HG03442 (cell line): ENCODE results near the gene SRPK1.

Source experiments
- ATAC-seq: cut with Tn5 transposase; IDR thresholded peaks from one replicate; pipeline ENCODE4 v1.9.1; 2021; ENCODE audit warnings: mild to moderate bottlenecking, moderate library complexity; ENCODE audit not compliant: unreplicated experiment

Gene SRPK1

DNA sequence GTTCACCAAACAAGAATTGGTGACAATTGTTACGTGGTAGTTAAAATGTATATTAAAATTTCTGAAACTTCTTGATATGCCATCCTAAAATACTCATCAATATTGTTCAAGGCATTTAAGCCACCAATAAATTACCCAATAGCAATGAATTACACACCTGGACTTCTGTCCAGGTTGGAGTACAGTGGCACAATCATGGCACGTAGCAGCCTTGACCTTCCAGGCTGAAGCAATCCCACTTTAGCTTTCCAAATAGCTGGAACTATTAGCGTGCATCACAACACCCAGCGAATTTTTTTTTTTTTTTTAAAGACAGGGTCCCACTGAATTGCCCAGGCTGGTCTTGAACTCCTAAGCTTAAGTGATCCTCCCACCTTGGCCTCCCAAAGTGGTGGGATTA is 17.2 kb downstream of the SRPK1 start:
- no peak for ATAC-seq

DNA sequence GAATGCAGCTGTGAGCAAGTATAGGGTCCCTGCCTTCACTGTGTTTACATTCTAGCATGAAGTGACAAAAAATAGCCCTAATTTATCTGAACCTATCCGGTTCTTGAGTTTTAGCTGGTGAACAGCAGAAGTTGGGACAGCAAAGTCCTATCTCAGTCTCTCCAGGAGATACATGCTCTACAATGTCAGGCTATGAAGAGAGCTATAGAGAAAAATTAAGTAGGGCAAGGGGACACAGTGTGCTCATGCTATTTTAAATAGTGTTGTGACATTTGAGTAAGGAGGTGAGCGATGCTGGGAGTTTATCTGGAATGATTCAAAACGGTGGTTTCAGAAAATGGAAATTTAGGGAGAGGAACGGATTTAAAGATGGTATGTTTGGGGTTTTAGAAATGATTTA is 20.4 kb downstream of the SRPK1 start:
- ATAC-seq: no peak

DNA sequence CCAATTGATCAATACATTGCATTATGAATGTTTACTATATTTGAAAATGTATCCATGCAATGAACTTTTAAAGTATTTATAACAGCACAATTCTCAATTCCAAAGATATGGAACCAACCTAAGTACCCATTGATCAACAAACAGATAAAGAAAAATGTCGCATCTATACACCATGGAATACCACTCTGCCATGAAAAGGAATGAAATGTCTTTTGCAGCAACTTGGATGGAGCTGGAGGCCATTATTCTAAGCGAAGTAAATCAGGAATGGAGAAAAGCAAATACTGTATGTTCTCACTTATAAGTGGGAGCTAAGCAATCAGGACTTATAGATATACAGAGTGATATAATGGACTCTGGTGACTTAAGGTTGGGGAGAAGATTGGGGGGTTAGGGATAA is 22.9 kb downstream of the SRPK1 start:
- ATAC-seq: no peak

DNA sequence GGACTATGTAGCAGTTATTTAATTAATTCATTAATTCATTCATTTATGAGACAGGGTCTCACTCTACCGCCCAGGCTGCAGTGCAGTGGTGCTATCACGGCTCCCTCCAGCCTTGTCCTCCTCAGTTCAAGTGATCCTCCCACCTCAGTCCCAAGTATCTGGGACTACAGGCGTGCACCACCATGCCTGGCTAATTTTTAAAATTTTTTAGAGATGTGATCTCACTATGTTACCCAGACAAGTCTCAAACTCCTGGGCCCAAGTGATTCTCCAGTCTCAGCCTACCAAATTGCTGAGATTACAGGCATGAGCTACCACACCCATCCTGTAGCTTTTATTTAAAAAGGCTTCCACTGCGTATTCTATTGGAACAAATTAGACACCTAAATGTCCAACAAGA is 23.4 kb downstream of the SRPK1 start:
- ATAC-seq: no peak

DNA sequence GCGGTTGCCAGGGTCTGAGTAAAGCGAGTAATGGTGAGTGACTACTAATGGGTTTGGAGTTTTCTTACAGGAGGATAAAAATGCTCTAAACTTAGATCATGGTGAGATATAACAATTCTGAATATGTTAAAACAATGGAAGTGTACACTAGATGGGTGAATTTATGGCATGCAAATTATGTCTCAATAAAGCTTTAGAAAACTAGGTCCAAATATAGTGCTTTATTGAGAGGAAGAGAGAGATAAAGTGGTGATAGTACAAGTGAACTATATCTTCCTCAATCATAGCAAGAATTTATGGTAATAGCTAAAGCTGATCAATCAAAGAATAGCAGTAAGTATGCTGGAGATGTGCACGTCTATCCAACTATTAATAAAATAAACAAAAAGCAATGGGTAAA is 23.9 kb downstream of the SRPK1 start:
- no peak for ATAC-seq

DNA sequence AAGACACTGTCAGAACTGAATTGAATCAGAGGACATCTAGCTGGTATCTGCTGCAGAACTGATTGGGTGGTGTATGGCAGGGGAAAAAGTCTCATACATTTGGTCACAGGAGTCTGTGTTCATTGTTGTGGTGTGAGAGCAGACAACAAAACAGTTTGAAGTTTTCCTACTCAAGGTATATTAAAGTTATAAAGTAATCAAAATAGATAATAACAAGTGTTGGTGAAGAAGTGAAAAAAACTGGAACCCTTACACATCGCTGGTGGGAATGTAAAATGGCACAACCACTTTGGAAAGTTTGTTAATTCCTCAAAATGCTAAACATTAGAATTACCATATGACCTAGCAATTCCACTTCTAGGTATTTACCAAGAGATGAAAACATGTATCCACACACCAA is 24.7 kb downstream of the SRPK1 start:
- ATAC-seq: no peak

DNA sequence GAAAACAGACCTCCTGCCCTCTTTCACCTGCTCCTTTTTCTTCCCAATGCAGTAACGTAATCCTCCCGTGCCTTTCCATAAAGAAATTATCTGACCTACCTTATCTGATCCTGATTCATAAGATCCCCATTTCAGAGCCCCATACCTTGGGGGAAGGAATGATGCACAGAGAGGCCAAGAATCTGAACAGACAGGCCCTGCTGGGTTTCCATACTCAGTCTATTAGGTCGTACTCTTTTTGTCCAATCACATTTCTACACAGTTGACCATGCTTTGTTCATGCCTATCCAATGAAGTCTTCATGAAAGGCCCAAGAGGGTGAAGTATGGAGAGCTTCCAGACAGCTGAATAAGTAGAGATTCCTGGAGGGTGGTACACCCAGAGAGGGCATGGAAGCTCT is 25.3 kb downstream of the SRPK1 start:
- no peak for ATAC-seq

DNA sequence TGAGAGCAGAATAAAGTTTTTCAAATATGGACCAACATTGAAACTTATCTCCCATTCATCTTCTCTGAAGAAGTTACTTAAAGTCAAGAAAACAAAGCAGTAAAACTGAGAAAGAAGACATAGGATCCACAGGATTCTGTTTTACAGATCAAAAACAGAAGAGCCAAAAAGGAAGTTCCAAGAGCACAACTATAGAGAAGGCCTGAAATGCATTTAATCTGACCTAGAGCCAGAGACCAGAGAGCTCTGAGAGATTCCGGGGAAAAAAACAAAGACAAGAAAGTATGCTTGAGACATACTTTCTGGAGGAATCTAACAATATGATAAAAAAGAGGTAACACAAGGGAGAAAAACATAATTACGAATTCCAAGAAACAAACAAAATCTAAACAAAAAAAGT is 26.1 kb downstream of the SRPK1 start:
- ATAC-seq: no peak

DNA sequence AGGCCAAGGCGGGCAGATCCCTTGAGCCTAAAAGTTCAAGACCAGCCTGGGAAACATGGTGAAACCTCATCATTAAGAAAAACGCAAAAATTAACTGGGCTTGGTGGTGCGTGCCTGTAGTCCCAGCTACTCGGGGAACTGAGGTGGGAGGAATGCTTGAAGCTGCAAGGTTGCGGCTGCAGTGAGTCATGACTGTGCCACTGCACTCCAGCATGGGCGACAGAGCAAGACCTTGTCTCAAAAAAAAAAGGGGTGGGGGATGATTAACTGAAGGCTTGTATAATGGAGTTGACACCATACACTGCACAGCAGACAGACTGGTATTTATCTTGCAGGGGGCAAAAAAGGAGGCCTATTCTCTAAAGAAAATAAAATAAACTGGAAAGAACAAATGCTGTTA is 27.7 kb downstream of the SRPK1 start:
- ATAC-seq: no peak

DNA sequence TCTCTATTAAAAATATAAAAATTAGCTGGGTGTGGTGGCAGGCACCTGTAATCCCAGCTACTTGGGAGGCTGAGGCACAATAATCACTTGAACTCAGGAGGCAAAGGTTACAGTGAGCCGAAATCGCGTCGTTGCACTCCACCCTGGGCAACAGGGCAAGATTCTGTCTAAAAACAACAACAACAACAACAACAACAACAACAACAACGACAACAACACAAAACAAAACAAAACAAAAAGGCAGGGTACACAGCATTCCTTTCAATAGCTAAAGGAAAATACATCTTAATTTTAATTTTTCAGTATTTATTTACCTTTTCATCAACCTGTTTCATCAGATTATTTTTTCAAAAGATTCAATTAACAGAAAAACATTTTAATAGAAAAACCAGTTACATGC is 28.4 kb downstream of the SRPK1 start:
- ATAC-seq: no peak

DNA sequence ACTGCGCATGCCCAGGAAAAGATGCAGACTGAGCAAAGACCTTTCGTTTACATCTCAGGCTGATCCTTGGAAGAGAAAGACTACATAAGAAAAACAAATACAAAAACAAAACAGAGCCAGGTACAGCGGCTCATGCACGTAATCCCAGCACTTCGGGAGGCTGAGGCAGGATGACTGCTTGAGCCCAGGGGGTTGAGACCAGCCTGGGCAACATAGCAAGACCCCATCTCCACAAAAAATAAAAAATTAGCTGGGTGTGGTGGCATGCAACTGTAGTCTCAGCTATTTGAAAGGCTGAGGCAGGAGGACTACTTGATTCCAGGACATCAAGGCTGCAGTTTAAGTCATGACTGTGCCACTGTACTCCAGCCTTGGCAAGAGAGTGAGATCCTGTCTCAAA is 41.7 kb downstream of the SRPK1 start:
- ATAC-seq: no peak

DNA sequence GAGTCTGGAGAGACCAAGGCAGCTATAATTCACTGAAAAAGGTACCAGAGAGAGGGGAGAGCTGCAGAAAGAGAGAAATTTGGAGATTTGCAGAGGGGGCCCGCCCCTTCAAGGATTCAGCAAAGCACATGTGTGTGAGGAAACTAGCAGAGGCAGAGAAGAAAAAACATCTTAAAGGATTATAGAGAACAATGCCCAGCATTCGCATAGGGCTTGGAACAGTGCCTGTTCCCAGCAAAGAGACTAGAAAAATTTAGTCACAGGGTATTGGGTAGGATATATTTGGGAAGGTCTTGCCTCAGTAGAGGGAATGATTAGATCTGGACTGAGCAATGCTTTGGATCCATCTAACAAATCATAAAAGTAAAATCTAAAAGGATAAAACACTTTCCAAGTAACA is 44.0 kb downstream of the SRPK1 start:
- ATAC-seq: no peak

DNA sequence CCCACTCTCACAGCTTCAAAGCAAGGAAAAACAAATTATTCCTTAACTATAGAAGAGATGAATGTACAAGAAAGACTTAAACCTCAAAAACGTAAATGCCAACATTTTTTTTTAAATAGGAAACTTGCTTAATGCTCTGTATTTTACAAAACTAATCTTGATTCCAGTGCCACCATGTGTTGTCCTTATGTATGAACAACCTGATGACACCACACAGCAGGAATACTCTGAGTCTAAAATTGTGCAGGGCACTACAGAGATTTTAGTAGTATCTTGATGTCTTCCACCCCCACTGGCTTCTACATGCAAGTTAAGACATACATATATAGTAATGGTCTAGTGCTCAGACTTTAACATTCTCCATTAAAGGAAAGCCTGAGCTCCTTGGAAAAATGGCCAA is 46.2 kb downstream of the SRPK1 start:
- no peak for ATAC-seq

DNA sequence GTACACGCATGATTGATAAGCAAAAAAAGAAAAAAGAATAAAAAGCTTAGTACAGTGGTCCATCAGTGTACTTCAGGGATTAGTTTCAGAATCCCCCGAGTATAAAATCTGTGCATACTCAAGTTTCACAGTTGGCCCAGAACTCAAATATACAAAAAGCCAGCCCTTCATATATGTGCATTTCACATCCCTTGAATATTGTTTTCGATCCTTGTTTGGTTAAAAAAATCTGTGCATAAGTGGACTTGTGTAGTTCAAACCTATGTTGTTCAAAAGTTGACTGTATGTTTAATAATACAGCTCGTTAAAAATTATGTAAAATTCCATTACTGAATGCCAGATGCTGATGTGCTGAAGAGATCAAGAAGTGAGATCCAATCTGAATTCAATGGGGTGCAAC is 61.5 kb downstream of the SRPK1 start:
- ATAC-seq: no peak

DNA sequence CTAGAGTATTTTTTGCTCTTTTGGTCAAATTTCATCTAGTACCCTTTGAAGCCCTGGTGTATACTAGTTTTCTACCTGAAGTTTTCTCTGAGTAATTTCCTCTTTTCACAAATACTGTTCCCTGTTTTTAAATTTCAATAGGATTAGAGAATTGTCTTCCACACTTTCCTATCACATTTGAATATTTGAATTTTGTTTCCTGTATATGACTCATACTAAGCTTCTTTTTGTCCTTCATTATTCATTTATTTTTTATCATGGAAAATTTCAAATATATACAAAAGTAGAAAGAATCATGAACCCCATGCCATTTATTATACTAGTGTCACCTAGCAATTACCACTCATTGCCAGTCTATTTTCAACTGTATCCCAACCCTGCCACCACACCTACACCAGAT is 63.0 kb downstream of the SRPK1 start:
- ATAC-seq: no peak

DNA sequence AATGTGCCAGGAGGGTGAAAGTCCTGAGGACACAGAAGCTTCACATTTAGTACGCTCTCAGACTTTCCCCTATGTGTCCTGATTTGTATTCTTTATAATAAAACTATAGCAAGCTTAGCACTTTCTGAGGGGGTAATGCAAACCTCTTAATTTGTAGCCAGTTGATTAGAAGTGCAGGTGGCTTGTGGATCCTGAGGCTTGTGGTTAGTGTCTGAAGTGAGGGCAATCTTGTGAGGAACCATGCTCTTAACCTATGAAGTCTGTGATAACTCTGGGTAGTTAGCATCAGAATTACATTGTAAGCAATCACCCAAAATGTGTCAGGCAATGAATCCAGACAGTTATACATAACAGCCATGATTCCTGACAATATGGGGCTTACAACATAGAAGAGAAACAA is 64.6 kb downstream of the SRPK1 start:
- ATAC-seq: no peak

DNA sequence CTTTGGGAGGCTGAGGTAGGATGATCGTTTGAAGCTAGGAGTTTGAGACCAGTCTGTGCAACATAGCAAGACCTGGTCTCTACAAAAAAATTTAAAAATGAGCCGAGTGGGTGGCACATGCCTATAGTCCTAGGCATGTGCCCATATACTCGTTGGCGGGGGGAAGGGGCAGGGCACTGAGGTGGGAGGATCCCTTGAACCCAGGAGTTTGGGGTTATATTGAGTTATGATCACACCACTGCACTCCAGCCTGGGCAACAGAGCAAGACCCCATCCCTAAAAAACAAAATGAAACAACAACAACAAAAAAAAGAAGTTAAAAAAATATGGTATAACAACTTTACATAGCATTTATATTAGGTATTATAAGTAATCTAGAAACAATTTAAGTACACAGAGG is 67.9 kb downstream of the SRPK1 start:
- no peak for ATAC-seq

DNA sequence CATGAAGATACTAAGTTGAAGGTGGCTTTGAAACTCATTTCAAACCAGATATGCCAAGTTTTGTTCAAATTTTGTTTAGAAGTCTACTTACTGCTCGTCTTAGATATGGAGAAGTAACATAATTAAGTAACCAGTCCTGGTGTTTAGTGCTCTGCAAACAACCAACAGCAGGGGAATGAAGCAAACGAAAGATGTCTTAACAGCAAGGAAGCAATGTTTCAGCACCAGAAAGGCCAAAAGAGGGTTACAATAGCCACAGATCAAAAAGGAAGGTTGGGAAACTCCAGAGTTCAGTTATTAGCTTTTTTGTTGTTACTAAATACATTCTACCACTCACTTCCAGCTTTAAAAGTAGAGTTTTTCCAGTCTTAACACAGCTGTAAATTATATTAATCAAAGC is 70.7 kb downstream of the SRPK1 start:
- no peak for ATAC-seq

DNA sequence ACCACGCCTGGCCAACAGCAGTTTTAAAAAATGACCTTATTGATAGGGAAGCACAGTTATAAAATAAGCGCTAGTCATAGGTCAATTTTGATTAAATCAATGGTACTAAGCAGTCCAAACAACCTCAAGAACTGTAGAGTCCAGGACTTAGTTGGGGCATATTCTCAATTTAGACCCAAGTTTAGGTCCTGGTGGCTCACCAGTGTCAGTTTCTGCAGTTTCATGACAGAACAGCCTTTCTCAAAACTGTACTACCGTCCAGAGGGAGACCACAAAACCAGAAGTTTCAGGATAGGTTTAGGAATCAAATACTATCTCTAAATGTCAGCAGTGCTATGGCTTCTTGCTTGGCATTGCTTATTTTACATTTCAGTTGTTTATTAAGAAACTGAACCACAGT is 76.6 kb downstream of the SRPK1 start:
- no peak for ATAC-seq

DNA sequence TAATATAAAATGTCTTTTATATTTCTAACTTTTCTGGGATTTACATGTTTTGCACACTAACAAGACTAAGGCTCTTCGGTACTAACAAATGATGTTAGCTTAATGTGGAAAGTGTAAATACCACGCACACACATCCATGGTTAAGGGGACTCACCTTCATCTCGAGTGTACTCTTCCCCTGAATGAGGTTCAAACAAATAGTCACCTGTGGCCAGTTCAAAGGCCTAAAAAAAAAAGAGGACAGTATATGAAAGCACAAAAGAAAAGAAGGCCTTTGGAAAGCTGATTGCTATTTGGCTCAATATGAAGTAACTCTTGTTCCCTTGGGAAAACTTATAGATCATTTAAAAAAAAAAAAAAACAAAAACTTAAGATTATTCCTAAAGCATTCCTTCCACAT is 78.5 kb downstream of the SRPK1 start:
- no peak for ATAC-seq

DNA sequence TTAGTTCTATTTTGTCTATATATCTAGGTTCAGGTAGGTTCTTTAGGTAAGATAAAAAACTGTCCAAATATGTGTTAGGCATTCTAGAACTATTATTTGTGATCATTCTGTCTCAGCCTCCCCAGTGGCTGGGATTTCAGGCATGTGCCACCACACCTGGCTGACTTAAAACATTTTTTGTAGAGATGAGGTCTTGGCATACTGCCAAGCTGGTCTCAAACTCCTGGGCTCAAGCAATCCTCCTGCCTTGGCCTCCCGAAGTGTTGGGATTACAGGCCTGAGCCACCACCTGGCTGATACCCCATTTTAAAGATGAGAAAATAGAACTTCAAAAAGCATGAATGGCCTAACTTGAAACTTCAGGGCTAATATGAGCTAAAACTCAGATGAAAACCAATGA is 81.9 kb downstream of the SRPK1 start:
- ATAC-seq: no peak

DNA sequence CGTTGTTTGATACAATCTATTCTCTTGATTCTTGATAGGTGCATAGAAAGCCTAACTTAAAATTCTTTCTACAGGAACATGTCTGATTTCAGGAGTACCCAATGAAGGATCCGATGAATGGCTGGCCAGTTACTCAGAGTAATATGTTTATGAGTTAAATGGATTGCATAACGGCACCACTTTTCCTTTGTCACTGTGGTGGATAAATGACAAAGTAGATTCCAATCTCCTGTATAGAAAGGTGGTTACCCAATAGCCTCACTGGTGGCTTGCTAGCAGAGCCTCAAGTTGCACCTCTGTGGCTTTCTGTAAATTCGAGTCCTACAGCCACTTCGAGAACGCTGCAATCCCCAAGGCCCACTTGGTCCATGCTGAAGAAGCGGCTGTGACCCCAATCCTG is 87.4 kb downstream of the SRPK1 start:
- ATAC-seq: no peak

DNA sequence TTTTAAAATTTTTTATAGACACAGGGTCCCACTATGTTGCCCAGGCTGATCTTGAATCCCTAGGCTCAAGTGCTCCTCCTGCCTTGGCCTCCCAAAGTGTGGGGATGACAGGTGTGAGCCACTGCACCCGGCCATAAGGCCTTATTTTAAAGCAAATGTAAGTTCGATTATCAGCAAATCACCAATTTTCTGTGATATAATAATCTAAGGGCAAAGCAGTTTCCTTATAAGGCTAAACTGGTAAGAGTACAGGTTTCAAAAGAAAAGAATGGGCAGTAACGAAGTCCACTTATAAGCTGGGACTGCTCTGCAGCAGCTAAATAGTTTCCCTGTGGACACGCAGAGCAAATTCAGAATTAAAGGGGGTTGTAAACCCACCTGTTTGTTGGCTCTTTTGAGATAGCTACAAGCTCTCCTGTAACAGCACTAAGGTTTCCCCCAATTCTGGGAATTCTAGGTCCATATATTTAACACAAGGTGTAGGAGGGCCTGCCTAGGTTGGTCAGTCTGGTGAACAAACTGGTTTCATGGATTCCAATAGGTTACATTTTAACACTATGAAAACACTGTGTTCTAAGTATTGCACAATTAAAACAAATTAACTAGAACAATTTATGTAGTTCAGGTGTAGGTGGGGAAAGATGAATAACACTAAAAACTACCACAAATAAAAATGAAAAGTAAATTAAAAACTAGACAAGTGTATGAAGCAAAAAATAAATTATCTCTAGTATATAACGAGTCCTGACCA is 89.5 kb downstream of the SRPK1 start:
- ATAC-seq: no peak
